Activated CD8-positive, alpha-beta T cell treated with anti-CD3 and anti-CD28 coated beads, Interleukin-2, amount 10 ng/mL, durations not matched to agents 7 days and 5 days (primary cell): ENCODE results near the gene LDB3. TPM values are rescaled to one million over a fixed set of nuclear protein-coding genes. Genes with fewer than 3 reads are reported as not detected.
"Not testable (repeated sequence)": the region's sequence is repeated elsewhere in the genome, so short reads cannot be mapped to it uniquely, and the experiment has no call there.

ENCODE experiments used
- ATAC-seq: fragments of 150-1000 bp; cut with Tn5 transposase; one replicate; pipeline ENCODE4 v1.10.0; 2021; ENCODE audit warnings: moderate library complexity
- CTCF ChIA-PET: fragments of 350-600 bp; sonication (Branson Sonifier 250); formaldehyde crosslinking; loops from one replicate; lab custom pipeline; 2021; ENCODE audit warnings: antibody characterized with exemption; lab: Charles Lee
- POLR2A ChIA-PET: fragments of 350-600 bp; sonication (Branson Sonifier 250); formaldehyde crosslinking; loops from one replicate; lab custom pipeline; 2021; ENCODE audit warnings: antibody characterized with exemption; lab: Charles Lee
- DNase-seq: peaks from one replicate; pipeline ENCODE4 v3.0.0-alpha.2; 2020
- H3K27ac Mint-ChIP-seq: one replicate; pipeline ENCODE4 v1.8.0; 2021; ENCODE audit warnings: mild to moderate bottlenecking, mixed read lengths
- H3K27me3 Mint-ChIP-seq: one replicate; pipeline ENCODE4 v1.8.0; 2021; ENCODE audit warnings: low read depth, mixed read lengths
- H3K36me3 Mint-ChIP-seq: one replicate; pipeline ENCODE4 v1.8.0; 2021; ENCODE audit warnings: low read depth, mixed read lengths
- H3K4me1 Mint-ChIP-seq: one replicate; pipeline ENCODE4 v1.8.0; 2021; ENCODE audit warnings: low read depth, mixed read lengths
- H3K4me3 Mint-ChIP-seq: one replicate; pipeline ENCODE4 v1.8.0; 2021; ENCODE audit warnings: mild to moderate bottlenecking, mixed read lengths
- H3K9me3 Mint-ChIP-seq: one replicate; pipeline ENCODE4 v1.8.0; 2022; ENCODE audit warnings: mixed read lengths; ENCODE audit not compliant: insufficient read depth
- total RNA-seq, 2 experiments: library from RNA; stranded (reverse); gene quantifications; one replicate each; pipeline ENCODE4 v1.2.3, GENCODE V29; 2021

The LDB3 gene
- total RNA-seq, 2 experiments from 2014 or later: 0.05 TPM; not detected in 1

DNA sequence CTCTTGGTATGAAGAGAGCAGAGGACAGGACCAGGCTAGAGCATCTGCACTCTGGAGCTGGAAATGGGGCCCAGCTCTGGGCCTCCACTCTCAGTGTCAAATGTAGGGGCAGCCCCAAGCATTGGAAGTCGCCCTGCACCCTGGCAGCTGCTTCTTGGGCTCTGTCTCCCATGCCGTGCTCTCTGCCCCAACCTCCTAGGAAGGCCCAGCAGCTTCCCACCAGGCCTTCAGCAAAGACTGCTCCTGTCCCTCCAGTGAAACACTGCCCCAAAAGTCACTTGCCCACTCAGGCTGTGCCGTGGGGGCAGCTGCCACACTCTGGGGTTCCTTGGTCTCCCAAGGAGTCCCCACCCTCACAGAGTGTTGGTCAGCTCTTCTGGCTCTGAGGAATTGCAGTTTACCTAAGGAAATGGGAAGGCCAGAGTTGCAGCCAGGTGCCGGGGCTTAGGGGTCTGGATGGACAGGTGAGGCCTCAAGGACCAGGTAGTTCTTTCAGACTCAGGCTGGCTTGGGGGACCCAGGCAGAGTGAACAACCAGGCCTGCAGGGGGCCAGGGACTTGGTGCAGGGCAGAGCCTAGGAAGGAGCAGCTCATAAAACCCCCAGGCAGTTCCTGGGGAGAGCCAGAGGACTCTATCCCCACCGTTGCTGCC is 23.4 kb upstream of the LDB3 start:
- Mint-ChIP-seq H3K36me3 (no peaks in the 10 kb centered on the region), H3K9me3 (peaks cover 8% of the 10 kb centered on the region), H3K4me3 (no peak overlapping the region), H3K27ac (no peak overlapping the region), H3K4me1 (peaks cover 7% of the 10 kb centered on the region), H3K27me3 (peaks cover 3% of the 10 kb centered on the region)
- POLR2A ChIA-PET: no interaction called here
- CTCF ChIA-PET: interaction anchor here (0.8 kb wide), 1 partner anchor 247 kb away, joined by 4 read pairs; no protein-coding TSS in a partner anchor
- DNase-seq (no peak), ATAC-seq (no peak)

DNA sequence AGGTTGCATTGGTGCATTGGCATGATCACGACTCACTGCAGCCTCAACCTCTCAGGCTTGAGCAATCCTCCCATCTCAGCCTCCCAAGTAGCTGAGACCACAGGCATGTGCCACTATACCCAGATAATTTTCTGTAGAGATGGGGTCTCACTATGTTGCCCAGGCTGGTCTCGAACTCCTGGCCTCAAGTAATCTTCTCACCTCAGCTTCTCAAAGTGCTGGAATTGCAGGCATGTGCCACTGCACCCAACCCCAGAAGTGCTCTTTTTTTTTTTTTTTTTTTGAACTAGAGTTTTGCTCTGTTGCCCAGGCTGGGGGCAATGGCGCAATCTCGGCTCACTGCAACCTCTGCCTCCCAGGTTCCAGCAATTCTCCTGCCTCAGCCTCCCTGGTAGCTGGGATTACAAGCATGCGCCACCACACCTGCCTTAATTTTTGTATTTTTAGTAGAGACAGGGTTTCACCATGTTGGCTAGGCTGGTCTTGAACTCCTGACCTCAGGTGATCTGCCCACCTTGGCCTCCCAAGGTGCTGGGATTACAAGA is 22.6 kb upstream of the LDB3 start:
- CTCF ChIA-PET, H3K27ac Mint-ChIP-seq: not testable (repeated sequence)

DNA sequence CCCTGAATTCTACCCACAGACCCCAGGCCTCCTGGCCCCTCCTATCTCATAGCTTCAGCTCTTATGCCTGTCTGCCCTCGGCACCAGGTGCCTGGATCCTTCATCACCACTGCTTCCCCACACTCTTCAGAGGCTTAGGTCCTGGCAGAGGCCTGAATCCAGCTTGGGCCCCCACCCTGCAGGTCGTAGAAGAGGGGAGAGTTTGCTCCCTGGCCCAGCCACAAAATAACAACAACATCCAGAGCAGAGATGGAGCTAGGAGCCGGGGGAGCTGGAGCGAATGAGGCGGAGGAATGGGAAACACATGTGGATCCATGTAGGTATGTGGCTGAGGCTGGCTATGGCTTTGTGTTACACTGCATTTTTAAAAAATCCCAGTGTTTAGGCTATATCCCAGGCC is 21.8 kb upstream of the LDB3 start:
- Mint-ChIP-seq H3K4me3 (no peak overlapping the region), H3K36me3 (no peaks in the 10 kb centered on the region), H3K4me1 (peaks cover 7% of the 10 kb centered on the region), H3K27me3 (no peaks in the 10 kb centered on the region), H3K9me3 (peaks cover 5% of the 10 kb centered on the region), H3K27ac (no peak overlapping the region)
- DNase-seq (no peak), ATAC-seq (no peak)
- CTCF ChIA-PET: no interaction called here
- POLR2A ChIA-PET: no interaction called here

More for the DNA sequence above, 22.6 kb upstream of the LDB3 start:
- ATAC-seq, DNase-seq, H3K9me3 Mint-ChIP-seq, H3K4me3 Mint-ChIP-seq, H3K27me3 Mint-ChIP-seq, H3K36me3 Mint-ChIP-seq, H3K4me1 Mint-ChIP-seq: not testable (repeated sequence)
- POLR2A ChIA-PET: interaction anchor here (0.7 kb wide), 1 partner anchor 14 kb away, joined by 3 read pairs; no protein-coding TSS in a partner anchor

DNA sequence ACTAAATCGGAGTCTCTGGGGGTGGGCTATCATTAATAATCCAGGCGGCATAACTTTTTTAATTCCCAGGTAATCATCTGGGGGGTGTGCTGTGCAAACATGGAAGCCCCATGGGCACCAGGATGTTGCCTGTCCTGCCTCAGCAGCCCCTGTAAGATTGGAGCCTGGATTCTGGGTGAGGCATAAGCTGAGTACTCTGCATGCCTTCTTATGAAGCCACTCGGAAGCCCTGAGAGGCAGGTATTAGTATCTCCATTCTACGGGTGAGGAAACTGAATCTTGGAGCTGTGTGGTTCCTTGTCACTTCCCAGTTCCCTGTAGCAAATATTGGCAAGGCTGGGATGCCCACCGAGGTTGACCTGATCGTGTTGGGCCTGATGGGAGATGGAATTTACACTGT is 21.4 kb upstream of the LDB3 start:
- DNase-seq: no peak
- Mint-ChIP-seq H3K27ac (no peak overlapping the region), H3K36me3 (no peaks in the 10 kb centered on the region), H3K4me1 (peaks cover 7% of the 10 kb centered on the region), H3K27me3 (no peaks in the 10 kb centered on the region), H3K9me3 (peaks cover 1% of the 10 kb centered on the region), H3K4me3 (no peak overlapping the region)
- ChIA-PET CTCF (no interaction called here), POLR2A (no interaction called here)
- ATAC-seq: no peak

DNA sequence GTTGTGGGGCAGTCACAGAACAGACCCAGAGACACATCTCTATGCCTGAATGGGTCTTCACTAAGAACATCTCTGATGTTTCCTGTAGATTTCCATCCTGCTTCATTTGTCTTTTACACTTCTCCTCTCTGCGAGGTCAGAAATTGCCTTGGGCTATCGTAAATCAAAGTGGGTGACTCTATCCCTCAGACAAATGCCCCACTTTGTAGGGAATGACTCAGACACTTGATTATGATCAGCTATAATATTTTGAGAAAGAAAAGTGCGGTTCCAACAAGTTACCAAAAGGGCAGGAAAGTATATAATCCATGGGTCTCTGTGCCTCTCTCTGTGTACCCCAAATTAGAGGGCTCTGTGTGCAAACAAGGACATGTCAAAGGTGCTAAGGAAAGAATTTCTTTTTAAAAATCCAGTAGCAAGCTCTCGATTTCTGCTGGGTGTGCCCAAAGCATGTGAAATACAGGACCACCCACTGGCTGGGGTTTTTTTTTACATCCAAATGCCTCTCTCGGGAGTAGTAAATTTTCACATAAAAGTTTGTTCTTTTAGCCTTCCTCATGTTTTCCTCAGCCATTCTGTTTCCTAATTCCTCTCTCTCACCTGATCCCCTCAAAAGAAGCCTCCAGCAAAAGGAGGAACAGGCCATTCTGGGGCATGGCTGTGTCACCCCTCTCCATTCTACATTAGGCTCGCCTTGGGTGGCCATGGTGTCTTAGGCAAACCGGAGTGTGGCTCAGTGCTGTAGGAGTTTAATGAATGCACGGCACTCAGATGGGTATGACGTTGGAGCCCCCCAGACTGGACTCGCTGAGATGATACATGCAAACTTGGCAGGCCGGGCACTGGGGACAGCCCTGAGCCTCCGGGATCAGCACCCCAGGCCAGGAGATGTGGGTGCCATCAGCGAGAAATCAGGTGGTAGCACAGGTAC is 20.3 kb upstream of the LDB3 start:
- Mint-ChIP-seq H3K27me3 (no peaks in the 10 kb centered on the region), H3K9me3 (no peaks in the 10 kb centered on the region), H3K27ac (no peak overlapping the region), H3K36me3 (no peaks in the 10 kb centered on the region), H3K4me3 (no peak overlapping the region), H3K4me1 (peaks cover 7% of the 10 kb centered on the region)
- POLR2A ChIA-PET: no interaction called here
- DNase-seq: no peak
- no peak for ATAC-seq
- CTCF ChIA-PET: interaction anchor here (0.6 kb wide), 1 partner anchor 200 kb away, joined by 4 read pairs; no protein-coding TSS in a partner anchor

DNA sequence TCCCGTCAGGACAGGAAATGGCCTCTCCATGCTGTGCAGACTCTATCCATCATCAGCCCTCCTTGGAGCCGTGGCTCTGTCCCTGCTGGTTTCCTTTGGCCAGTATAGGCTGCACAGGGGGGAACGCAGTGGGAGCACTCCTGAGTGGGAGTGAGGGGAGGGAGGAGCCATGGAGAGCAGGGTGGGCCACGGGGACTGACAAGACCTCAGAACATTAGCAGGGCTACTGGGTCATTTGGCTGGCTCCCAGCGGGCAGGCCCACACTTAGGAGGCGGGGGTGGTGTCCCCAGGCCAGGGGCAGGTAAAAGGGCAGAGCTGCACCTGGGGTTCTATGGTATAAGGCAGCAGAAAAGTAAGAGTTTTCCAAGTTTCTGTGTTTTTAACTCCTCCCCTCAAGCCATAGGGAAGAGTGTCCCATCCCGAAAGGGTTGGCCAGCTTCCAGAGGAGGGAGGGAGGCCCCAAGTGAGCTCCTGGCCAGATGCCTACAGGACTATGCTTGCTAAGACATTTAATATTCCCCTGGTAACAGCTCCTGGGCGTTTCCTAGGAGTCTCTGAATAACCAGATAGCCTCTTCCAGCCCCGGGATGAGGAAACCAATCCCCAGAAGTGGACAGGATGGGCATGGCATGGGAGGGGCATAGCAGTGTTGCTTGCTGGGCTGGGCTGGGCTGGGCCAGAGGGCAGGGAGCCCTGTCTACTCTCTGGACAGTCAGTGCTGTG is 19.4 kb upstream of the LDB3 start:
- ChIA-PET CTCF (no interaction called here), POLR2A (no interaction called here)
- ATAC-seq (no peak), DNase-seq (no peak)
- no peak overlapping the region for H3K27ac Mint-ChIP-seq
- no peaks in the 10 kb centered on the region for H3K36me3 Mint-ChIP-seq
- H3K4me1 Mint-ChIP-seq: no peaks in the 10 kb centered on the region
- no peak overlapping the region for H3K4me3 Mint-ChIP-seq
- no peaks in the 10 kb centered on the region for H3K9me3 Mint-ChIP-seq
- H3K27me3 Mint-ChIP-seq: no peaks in the 10 kb centered on the region

DNA sequence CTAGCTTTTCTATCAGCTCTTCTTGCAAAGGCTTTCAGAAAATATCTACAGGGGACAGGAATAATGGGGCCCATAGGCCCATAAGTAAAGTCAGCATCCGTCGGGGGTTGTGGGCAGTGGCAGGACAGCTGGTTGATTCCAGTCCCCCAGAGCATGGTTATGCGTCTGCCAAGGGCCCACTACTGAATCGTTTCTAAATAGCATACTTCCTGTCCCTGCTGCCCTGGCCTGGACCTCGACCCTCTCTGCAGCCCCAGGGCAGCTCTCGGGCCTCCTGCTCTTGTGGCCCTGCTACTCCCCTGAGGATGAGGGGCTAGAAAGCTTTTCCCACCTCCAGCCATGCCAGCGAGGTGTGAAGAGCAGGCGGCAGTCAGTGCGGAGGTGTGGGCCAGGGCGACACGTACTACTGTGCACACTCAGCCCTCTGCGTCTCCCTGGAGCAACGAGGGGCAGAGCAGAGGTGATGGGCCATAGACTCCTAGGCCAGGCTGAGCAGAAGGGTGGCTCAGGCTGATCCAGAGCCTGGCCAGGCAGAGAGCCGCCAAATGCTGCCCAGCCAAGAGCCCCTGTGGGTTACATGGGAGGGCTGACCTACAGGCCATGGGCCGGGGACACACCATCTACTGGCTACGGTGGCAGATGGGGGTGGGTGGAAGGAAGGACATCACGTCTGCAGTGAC is 18.7 kb upstream of the LDB3 start:
- Mint-ChIP-seq H3K9me3 (no peaks in the 10 kb centered on the region), H3K27me3 (no peaks in the 10 kb centered on the region), H3K36me3 (no peaks in the 10 kb centered on the region), H3K4me1 (no peaks in the 10 kb centered on the region), H3K4me3 (no peak overlapping the region), H3K27ac (no peak overlapping the region)
- POLR2A ChIA-PET: no interaction called here
- CTCF ChIA-PET: no interaction called here
- DNase-seq (no peak), ATAC-seq (no peak)

DNA sequence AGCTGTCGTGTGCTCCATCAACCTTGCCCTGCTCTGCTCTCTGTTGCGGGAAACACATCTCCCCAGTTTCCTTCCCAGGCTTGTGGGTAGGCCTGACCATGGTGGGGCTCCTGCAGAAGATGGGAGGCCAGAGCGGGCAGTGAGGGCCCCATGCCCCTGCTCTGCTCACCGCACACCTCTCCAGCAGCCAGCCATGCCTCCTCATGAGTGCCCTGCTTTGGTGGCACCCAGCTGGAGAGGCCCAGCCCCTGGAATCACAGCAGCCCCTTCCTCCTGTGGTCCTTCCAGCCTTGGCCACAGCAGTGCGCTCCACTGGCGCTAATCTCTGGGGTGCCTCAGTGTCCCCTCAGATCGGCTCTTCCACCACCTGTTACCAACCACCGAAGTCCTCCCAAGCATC is 18.2 kb upstream of the LDB3 start:
- no peak for ATAC-seq
- no peak for DNase-seq
- CTCF ChIA-PET: no interaction called here
- no peaks in the 10 kb centered on the region for H3K9me3 Mint-ChIP-seq
- H3K4me1 Mint-ChIP-seq: no peaks in the 10 kb centered on the region
- no peaks in the 10 kb centered on the region for H3K36me3 Mint-ChIP-seq
- no peak overlapping the region for H3K27ac Mint-ChIP-seq
- no peak overlapping the region for H3K4me3 Mint-ChIP-seq
- H3K27me3 Mint-ChIP-seq: no peaks in the 10 kb centered on the region
- POLR2A ChIA-PET: no interaction called here

DNA sequence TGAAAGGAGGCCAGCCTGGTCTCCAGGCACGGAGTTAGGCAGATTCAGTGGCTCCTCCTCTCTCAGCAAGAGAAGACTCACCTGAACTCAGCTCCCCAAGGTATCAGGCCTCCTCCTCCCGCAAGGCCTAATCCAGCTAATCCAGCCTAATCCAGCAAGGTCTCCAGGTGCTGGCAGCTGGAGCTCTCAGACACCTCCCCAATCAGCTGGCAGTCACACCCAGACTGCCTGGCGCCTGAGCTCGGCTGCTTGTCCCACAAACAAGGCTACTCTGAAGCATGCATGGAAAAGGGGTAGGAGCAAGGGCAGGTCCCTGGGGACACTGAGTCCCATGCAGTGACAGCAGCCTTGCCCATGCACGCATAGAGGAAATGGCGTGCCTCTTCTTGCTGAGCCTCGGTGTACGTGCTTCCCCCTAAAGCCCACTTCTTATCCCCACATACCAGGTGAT is 17.3 kb upstream of the LDB3 start:
- Mint-ChIP-seq H3K27ac (no peak overlapping the region), H3K9me3 (no peaks in the 10 kb centered on the region), H3K27me3 (no peaks in the 10 kb centered on the region), H3K36me3 (no peaks in the 10 kb centered on the region), H3K4me3 (no peak overlapping the region), H3K4me1 (no peaks in the 10 kb centered on the region)
- CTCF ChIA-PET: no interaction called here
- no peak for ATAC-seq
- DNase-seq: no peak
- POLR2A ChIA-PET: interaction anchor here (0.5 kb wide), 1 partner anchor 323 kb away, joined by 3 read pairs; no protein-coding TSS in a partner anchor

DNA sequence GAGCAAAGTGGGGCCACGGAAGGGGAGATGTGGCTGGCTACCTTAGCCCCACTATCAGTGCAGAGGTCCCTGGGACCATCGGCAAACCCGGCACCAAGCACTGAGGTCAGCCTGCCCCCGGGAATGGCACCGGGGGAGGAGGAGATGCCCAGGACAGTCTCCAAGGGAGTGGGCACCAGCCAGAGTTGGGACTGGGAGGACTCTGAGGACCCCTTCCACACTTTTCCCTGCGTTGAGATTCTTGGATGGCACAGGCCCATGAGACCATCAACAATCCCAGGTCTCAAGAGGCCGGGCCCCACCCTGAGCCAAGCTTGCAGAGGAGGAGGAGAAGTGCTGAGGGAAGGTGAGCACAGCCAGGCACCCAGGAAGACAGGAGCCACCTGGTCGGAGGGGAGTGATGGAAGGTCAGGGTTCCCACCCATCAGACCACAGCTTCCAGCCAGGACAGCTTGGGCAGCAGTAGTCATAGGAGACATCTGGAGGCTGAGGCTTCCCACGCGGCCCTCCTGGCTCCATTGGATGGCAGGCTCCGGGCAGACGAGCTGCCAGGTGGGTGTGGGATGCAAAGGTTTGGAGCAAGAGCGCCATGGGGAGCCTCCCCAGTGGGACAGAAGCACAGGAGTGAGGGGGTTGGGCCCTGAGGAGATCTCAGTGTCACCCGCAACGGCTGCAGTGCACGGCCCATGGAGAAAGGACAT is 16.5 kb upstream of the LDB3 start:
- Mint-ChIP-seq H3K4me1 (no peaks in the 10 kb centered on the region), H3K4me3 (no peak overlapping the region), H3K27ac (no peak overlapping the region), H3K27me3 (no peaks in the 10 kb centered on the region), H3K36me3 (no peaks in the 10 kb centered on the region), H3K9me3 (no peaks in the 10 kb centered on the region)
- DNase-seq (no peak), ATAC-seq (no peak)
- ChIA-PET POLR2A (interaction anchor here (0.5 kb wide), 2 partner anchors 33 to 323 kb away, joined by 3 read pairs; no protein-coding TSS in a partner anchor), CTCF (no interaction called here)
